GM13976 (cell line): ENCODE data around the gene TFCP2L1.

Experiments
- DNase-seq: peaks from one replicate; pipeline ENCODE4 v3.0.0; 2012; ENCODE audit warnings: low spot score
- CTCF ChIP-seq: IDR thresholded peaks from 2 replicates; pipeline ENCODE4 v1.5.1; 2012; ENCODE audit warnings: borderline replicate concordance, mild to moderate bottlenecking; ENCODE audit not compliant: insufficient read depth; ENCODE audit errors: extremely low read depth, missing control alignments, control extremely low read depth
- in situ Hi-C: fragments of 300-500 bp; cut with MboI; formaldehyde crosslinking; loops from one replicate; pipeline ENCODE4 v1.12.0; 2022; ENCODE audit warnings: low sequenced_read_pairs, mixed read lengths, inconsistent platforms; ENCODE audit not compliant: unreplicated experiment

Gene TFCP2L1

GRCh38 chr2:121173806-121174205 is 111.2 kb downstream of the TFCP2L1 start:
- in situ Hi-C loops = no loop called here
- no peak for DNase-seq
- TF ChIP-seq CTCF = no peak

- TF ChIP-seq CTCF = no peak
- DNase-seq = no peak
- in situ Hi-C loops = no loop called here
Observed at GRCh38 chr2:121173112-121173511, 111.9 kb downstream of the TFCP2L1 start.

- in situ Hi-C loops = no loop called here
- no peak for TF ChIP-seq CTCF
- no peak for DNase-seq
Observed at GRCh38 chr2:121172456-121172855, 112.5 kb downstream of the TFCP2L1 start.

GRCh38 chr2:121171625-121172119 is 113.3 kb downstream of the TFCP2L1 start:
- in situ Hi-C loops = no loop called here
- no peak for DNase-seq
- TF ChIP-seq CTCF = no peak

- DNase-seq = no peak
- in situ Hi-C loops = no loop called here
- TF ChIP-seq CTCF = no peak
Observed at GRCh38 chr2:121170577-121170976, 114.4 kb downstream of the TFCP2L1 start.

- DNase-seq = no peak
- TF ChIP-seq CTCF = no peak
- in situ Hi-C loops = no loop called here
Observed at GRCh38 chr2:121167411-121167810, 117.6 kb downstream of the TFCP2L1 start.
